ENCODE results near the gene SLC26A6.
A peak's percentile ranks its signal among the peaks of the same experiment; 100 is the strongest.

SLC26A6 gene

DNA sequence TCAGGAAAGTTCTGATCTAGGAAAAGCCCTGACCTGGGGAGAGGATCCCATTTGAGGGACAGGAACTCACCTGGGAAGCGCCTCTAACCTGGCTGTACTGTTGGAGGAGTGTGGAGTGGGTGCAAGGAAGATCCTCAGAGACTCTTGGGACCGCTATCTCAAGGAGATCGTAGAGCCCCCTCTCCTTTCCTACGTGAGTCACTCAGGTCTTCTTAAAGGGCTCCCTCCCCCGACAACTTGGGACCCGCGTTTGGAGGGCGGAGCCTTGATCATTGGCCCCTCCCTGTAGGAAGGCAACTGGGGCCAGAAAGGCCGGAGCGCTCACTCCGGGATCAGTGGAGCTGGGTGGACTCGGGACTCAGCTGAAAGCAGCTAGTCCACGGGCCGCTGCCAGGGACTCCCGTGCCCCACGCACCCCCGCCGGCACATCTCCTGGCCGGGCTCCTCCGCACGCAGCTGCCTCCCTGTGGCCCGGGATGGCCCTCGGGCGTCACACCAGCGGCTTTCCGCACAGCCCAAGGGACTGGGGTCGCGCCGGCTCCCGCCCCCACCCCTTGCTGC is 520 bp downstream of the SLC26A6 start:
- DNase-seq (ENCODE audit: low read depth in 2 of 2, low spot score in 1 of 2) = peak in 1 of 2 donors; percentile 32

DNA sequence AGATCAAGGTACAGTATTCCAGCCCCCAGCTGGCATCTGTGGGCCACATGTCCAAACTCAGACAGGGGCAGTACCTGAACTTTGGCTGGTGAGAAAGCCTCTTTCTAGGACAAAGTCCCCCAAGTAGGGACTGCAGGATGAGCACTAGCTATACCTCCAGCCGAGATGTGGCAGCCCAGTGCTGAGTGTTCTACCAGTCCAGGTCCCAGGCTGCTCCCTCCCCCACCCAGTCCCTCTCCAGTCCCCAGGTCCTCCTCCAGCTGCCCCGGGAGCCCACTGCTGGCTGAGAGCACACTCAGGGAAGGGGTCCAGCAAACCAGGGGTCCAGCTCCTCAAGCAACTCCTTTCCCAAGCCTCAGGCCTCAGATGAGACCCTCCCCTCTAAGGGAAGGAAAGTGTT is 1.5 kb downstream of the SLC26A6 start:
- no peak for DNase-seq (ENCODE audit: low read depth in 2 of 2, low spot score in 1 of 2)

DNA sequence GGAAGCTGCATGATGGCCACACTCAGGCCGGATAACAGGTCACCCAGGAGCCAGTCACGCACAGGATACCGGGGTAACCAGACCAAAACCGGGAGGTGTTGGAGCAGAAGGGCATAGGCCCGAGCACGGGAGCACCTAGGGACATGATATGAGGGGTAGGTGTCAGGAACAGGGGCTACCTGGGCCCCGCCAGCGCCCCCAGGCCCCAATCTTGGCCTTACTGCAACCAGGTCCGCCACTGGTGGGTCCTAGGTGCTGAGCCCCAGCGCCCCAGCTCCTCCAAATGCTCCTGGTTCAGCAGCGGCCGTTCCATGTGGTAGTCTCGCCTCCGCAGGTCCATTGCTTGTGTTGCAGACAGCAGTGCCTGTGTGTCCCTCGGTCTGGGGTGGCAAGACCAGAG is 2.0 kb downstream of the SLC26A6 start:
- no peak for DNase-seq (ENCODE audit: low read depth in 2 of 2, low spot score in 1 of 2)

DNA sequence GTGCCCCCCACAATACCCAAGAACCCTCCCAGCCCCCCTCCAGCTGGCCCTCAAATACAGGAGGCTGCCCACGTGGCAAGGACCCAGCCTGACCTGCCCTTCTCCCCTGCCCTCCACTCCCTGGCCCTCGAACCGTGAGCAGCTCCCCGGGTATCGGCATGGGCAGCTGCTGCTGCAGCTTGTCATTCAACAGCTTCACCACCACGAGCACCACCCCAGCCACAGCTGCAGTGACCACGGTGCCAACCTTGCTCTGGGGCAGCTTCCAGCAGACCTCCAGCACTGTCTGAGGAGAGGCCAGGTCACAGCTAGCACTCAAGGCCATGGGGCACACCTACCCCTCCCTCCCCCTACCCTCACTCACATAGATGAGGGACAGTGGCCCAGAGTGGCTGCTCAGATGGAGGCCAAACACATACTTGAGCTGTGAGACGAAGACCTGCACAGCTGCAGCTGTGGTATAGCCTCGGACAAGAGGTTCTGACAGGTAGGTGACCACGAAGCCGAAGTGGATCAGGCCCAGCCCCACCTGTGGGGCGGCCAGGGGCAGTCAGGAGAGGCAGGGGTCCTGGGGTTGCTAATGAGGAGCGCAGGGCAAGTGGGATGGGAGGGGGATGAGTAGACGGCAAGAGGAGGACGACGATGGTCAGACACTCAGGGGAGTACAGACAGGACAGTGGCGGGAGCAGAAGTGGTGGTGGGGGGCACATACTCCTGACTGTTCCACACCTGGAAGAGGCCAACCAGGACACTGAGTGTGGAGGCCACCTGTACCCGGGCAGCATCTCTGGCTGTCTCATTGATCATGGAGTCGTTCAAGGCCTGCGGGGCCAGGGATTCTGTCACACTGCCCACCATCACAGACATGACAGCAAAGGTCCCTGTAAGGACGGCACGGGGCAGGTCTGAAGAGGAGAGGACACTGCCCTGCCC is 3.5 kb downstream of the SLC26A6 start:
- DNase-seq (ENCODE audit: low read depth in 2 of 2, low spot score in 1 of 2) = no peak

DNA sequence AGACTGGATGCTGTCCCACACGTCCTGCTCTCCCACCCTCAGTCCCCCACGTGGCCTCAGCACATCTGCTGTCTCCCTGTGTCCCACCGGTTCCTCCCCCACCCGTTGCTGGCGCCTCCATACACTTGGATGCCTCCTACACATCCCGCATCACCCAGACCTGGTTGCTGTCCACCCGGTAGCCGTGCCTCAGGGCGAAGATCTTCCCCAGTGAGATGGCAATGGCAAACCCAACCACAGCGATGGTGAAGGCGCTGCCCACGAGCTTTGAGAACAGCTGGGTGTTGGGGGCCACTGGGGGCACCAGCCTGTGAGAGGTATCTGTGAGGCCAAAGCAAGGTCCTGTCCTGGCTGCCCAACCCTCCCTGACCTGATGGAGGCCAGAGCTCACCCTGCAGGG is 4.4 kb downstream of the SLC26A6 start:
- no peak for DNase-seq (ENCODE audit: low read depth in 2 of 2, low spot score in 1 of 2)

DNA sequence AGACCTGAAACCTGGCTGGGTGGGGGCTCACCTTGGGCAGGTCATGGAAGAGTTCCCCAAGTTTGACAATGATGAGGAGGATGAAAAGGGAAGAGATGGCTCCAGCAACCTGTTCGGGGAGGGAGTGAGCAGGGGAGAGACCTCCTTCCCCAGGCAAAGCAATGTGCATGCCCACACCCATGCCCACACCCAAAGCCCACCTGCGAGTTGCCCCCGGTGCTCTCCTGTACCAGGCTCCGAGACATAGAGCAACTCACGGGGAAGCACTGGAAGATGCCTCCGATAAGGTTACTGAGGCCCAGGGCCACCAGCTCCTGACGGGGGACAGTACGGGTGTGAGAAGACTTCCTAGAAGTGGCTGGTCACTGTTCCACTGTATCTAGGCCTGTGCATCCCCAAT is 4.9 kb downstream of the SLC26A6 start:
- no peak for DNase-seq (ENCODE audit: low read depth in 2 of 2, low spot score in 1 of 2)

DNA sequence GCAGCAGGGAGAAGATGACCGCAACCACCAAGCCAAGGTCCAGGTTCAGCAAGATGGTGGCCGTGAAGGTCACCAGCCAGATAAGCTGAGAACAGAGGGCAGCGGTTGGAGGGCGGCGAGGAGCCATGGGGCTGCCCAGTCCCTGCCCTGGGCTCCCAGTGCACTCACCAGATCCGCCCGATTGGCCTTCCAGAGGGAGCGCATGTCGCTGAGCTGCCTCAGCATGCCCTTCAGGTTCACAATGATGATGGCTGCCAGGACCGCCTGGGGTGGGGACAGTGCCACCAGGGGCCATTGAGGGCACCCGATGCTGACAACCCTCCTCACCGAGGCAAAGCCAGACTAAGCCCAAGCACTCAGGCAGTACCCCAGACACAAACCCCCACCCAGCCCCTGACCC is 5.4 kb downstream of the SLC26A6 start:
- DNase-seq (ENCODE audit: low read depth in 2 of 2, low spot score in 1 of 2) = no peak

DNA sequence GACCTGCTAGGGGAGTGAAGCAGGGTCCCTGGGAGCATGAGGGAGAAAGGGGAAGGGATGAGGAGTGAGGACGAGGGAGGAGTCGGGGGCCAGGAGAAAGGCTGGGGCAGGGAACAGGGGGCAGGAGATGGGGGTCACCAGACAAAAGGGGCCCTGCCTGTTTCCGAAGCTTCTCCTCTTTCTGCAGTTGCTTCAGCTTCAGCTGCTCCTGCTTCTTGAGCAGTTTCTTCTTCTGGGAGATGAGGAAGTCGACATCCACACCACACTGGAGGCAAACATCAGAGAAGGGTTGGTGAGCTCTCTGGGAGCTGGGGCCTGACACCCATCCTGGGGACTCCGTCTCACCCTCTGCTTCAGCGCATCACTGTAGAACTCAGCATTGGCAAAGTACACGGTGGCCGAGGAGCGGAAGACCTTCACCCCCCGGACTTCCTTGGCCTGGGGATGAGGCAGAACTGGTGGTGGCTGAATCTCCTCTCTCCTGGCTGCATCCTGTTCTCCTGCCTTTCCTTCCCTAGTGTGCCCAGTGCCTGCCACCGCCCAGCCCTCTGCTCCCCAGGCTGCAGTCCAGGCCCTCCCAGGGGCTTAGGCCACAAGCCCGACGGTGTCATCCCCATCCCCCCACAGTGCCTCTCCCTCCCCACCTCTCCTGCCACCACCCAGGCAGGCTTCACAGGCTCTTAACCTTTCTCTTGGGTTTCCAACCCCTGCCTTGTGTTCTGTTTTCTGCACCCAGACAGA is 6.8 kb downstream of the SLC26A6 start:
- DNase-seq (ENCODE audit: low read depth in 2 of 2, low spot score in 1 of 2) = no peak

DNA sequence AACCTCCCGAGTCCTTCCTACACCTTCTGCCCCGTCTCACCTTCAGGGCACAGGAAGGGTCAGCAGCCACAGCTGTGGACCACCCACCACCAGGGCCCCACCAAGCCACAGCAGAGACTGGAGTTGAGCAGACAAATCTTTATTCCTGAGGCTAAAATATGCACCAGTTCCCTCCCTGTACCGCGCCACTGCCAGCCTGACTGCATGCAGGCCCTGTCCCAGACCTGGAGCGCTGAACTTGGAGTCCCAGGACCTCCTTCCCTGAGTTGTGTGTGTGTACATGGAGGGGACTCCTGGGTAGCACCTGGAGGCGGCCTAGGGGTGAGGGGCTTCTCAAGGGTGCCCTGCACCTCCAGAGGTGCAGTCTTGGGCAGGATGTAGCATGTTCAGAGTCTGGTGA is 9.7 kb downstream of the SLC26A6 start:
- DNase-seq (ENCODE audit: low read depth in 2 of 2, low spot score in 1 of 2) = no peak

DNA sequence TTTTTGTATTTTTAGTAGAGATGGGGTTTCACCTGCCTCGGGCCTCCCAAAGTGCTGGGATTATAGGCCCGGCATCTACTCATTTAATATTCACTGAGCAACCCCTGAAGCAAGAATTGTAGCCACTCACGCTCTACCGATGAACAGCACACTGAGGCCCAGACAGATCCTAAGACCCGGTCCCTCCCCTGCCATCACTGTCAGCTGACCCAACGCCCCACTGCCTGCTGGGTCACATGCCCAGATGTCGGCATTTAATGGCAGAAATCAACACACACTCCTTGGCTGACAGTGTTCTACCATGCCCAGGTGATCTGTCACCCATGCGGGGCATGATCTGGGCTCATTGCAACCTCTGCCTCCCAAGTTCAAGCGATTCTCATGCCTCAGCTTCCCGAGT is 10.5 kb downstream of the SLC26A6 start:
- no peak for DNase-seq (ENCODE audit: low read depth in 2 of 2, low spot score in 1 of 2)

DNA sequence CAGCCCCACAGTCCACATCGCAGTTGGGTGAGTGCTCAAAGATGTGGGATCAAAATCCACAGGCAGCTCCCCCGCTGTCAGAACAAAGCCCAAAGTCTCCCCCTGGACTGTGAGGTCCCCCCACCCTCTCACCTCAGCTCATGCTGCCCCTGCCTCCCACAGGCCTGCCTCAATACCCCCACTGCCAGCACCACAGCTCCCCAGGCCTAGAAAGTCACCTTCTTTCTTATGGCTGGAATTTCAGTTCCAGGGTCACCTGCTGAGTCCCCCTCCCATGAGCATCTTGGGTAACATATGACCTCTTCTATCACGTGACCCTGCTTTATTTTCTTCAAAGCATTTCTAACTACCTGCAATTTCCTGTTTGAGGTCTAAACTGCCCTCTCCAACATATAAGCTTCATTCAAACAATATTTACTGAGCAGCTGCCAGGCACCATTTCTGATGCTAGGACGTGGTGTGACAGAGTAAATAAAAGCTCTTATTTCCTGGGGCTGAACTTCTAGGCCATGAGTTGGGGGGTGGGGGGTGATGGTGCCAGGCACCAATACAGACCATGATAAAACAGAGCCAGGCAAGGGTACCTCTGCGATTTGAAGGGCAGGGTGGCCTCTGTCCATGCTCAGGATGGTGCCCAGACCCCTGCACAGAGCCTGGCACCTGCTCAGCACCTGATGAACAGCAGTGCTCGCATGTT is 11.3 kb downstream of the SLC26A6 start:
- no peak for DNase-seq (ENCODE audit: low read depth in 2 of 2, low spot score in 1 of 2)

DNA sequence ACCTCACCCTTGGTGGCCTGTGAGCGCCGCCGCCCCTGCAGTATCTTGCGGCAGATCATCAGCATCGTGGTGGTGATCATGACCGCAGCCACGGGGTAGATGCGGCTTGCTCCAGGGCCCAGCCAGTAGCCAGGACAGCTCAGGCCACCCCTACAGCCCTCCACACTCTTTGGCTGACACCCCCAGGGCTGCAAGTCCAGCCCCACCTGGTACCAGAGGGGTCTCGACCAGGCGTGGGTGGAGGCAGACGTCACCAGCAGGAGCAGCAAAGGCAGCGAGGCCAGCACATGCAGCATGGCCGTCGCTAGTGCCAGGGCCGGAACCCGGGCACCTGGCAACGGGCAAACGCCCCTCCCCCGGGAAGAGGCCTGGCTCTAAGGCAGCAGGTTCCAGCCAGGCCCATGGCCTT is 13.8 kb downstream of the SLC26A6 start, which contains the start of gene TMEM89:
Gene TMEM89 (minus strand): TSS at position 309 of the 409 bp plus-strand sequence. CDS start 13 bp downstream, at position 296.
- DNase-seq (ENCODE audit: low read depth in 2 of 2, low spot score in 1 of 2) = no peak

DNA sequence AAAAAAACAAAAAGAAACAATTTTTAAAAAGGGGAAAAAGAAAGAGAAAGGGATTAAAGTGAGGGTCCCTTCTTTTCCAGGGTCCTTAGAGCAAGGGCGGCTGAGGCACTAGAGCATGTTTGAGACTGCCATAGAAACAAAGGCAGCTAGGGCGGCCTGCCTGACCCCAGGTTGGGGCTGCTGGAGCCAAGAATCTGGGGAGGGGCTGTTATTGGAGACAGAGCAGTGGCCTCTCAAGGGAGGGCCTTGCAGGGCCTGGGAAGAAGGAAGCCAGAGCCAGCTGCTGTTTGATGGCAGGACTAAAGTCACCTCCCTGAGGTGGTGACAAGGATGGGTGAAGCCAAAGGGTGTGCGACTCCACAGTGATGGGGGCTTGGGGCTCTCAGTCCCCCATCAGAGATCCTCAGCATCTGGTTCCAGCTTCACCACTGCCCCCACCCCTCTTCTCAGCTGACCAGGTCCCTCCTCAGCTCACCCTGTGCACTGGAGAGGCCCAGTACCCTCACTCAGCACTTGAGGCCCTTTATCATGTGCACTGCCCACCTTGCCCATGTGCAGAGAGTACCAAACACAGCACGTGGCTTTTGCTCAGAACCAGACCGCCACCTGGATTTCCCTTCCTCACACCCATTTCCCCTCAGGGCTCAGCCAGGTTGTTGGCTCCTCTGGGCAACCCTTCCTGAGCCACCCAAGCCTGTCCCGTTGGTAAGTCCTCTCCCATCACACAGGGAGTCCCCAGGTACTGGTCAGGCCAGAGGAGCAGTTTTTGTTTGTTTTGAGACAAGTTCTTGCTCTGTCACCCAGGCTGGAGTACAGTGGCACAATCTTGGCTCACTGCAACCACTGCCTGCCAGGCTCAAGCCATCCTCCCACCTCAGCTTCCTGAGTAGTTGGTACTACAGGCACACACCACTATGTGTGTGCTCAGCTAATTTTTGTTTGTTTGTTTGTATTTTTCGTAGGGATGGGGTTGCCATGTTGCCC is 15.4 kb downstream of the SLC26A6 start:
- no peak for DNase-seq (ENCODE audit: low read depth in 2 of 2, low spot score in 1 of 2)

DNA sequence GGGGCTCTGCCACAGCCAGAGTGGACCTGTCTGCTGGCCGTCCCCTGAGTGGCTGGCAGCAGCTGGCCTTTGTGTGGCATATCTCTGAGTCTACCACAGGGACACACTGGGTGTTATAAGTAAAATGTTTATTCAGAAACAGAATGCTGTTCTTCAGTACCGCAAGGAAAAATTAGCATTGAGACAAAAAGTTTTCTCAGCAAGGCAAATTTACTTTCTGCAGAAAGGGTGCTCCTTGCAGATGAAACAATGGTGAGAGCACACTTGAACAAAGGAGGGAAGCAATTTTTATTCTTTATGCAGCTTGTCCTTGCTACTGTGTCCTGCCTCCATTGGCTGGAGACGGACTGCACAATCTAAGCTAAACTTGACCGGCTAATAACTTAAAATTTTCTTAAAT is 17.7 kb downstream of the SLC26A6 start:
- no peak for DNase-seq (ENCODE audit: low read depth in 2 of 2, low spot score in 1 of 2)

DNA sequence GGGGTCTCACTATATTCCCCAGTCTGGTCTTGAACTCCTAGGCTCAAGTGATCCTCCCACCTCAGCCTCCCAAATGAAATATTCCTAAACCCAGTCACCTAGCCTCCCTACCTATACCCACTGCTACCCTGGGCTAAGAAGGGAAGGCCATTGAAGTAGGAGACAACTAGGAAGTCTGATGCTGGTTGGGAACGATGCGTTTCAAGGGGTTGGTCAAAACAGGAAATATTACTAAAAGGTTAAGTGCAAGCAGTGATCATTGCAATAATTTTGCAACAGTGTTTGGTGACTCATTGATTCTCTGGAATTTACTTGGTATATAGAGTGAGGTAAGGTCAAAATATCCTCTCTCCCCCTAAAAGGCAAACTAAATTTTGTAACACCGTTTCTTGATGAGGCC is 21.2 kb downstream of the SLC26A6 start:
- no peak for DNase-seq (ENCODE audit: low read depth in 2 of 2, low spot score in 1 of 2)

DNA sequence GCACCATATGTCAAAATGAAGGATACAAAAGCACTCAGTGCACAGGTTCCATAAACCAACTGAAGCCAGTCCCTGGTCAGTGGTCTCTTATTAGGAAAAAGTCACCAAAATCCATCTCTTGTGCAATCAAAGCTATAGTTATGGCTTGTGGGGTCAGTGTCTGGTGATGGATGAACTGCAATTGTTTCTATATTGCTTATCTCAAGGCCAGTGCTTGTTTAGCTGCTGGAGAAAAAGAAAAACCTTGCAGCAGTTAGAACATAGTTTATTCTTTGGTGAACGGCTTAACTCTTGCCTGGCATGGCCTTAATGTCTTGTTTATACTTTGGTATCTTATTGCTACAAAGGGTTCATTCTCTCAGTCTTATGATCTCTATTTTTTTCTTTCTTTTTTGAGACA is 23.0 kb downstream of the SLC26A6 start:
- no peak for DNase-seq (ENCODE audit: low read depth in 2 of 2, low spot score in 1 of 2)

DNA sequence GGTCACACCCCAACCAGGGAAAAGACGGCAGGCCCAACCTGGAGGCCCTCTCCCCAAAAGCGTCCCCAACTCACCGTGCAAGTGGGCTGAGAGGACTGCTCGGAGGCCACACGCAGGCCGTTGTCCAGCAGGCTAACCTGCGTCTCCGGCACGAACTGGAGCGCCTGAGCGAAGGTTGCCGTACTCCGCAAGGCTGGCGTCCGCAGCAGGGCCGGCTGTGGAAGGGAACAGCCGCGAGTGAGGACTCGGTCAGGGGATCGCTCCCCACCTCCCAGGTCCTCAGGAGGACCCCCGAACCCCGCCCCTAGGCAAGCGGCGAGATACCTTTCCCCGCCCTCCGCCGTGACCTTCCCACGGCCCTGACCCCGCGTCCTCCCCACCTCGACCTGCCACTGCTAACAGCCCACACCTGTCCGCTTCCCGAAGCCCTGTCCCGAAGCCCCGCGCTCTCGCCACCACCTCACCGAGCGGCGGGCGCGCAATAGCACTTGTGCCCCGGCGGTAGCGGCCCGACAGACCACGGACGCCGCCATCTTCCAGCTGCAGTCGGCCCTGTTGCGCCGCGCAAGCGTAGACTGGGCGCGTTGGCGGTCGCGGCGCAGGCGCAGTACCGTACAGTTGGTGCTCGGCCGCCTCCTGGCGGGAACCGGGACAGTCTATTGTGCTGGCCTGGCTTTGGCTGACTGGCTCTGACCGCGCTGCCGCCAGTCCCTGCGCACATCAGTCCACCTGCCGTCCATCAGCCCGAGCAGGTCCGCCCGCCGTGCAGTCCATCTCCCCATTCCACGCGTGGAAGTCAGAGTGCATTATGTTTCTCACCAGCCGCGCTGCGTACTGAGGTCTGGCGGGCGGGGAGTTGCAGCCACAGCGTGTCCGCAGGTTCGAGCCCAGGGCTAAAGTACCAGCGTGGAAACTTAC is 25.9 kb downstream of the SLC26A6 start, which contains the start of gene UQCRC1:
Gene UQCRC1 (minus strand): TSS at position 559 of the 918 bp plus-strand sequence. CDS start 26 bp downstream, at position 533.
- peak; percentile 75 to 81 for DNase-seq (ENCODE audit: low read depth in 2 of 2, low spot score in 1 of 2)

DNA sequence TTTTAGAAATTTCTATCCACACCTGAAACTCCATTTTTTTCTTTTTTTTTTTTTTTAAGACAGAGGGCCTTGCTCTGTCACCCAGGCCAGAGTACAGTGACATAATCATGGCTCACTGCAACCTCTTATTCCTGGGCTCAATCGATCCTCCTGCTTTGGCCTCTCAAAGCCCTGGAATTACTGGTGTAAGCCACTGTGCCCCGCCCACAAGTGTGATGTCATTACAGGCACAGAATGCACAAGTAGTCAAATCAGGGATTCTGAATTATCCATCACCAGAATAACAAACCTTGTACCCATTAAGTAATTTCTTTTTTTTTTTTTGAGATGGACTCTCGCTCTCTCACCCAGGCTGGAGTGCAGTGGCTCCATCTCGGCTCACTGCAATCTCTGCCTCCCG is 27.7 kb downstream of the SLC26A6 start:
- DNase-seq (ENCODE audit: low read depth in 2 of 2, low spot score in 1 of 2) = no peak

DNA sequence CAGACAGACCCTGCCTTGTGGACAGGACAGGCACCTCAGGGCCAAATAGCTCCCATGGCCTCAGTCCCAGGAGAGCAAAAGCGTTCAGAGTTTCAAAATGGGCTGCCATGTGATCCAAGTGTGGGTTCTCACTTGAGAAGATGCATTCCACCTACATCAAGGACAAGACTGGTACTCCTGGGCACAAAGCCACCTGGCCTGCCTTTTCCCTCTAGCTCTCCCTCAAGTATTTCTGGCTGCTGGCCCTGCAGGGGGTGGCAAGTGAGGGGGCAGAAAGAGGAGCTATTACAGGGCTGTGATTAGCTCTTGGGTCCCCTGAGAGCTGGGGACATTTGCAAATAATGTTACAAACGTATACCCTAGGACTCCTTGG is 33.7 kb downstream of the SLC26A6 start:
- no peak for DNase-seq (ENCODE audit: low read depth in 2 of 2, low spot score in 1 of 2)

Data from stimulated activated CD8-positive, alpha-beta memory T cell treated with anti-CD3 and anti-CD28 coated beads, Interleukin-4, amount 100 ng/mL, for 1 hour (primary cell).